Measurements from ENCODE around the gene XIRP1.

XIRP1 gene, protein sequence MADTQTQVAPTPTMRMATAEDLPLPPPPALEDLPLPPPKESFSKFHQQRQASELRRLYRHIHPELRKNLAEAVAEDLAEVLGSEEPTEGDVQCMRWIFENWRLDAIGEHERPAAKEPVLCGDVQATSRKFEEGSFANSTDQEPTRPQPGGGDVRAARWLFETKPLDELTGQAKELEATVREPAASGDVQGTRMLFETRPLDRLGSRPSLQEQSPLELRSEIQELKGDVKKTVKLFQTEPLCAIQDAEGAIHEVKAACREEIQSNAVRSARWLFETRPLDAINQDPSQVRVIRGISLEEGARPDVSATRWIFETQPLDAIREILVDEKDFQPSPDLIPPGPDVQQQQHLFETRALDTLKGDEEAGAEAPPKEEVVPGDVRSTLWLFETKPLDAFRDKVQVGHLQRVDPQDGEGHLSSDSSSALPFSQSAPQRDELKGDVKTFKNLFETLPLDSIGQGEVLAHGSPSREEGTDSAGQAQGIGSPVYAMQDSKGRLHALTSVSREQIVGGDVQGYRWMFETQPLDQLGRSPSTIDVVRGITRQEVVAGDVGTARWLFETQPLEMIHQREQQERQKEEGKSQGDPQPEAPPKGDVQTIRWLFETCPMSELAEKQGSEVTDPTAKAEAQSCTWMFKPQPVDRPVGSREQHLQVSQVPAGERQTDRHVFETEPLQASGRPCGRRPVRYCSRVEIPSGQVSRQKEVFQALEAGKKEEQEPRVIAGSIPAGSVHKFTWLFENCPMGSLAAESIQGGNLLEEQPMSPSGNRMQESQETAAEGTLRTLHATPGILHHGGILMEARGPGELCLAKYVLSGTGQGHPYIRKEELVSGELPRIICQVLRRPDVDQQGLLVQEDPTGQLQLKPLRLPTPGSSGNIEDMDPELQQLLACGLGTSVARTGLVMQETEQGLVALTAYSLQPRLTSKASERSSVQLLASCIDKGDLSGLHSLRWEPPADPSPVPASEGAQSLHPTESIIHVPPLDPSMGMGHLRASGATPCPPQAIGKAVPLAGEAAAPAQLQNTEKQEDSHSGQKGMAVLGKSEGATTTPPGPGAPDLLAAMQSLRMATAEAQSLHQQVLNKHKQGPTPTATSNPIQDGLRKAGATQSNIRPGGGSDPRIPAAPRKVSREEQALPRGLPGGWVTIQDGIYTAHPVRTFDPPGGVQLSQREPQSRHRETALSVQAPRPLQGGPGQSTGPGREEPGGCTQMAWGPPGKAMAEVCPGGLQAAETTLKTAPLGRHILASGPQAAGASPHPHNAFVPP (N-terminal part only)

DNA sequence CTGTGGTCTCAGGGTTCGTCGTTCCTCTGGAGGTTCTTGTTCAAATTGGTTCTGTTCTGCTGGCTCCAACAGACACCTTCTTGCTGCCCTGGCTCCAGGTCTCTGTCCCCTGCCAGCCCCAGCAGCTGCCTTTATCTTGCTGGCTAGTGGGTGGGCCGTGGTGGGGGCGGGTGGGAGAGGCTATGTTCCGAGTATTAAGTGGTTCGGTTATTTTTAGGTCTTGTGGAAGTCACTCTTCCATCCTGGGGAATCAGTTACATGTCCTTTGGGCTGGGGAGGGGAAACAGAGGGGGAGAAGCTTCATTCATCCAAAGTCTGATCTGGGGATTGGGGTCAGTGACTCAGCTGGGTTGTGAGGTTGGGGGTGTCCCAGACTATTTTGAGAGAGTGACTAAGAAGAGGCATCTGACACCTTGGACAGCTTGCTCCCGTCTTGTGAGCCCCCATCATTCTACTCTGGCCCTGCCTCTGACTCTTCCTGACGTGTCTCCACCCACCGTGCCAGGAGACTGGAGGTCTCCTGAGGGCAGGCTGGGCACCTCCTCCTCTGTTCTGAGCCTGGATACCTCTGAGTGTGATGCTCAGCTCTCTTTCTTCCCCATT is at the start of gene XIRP1:
Gene XIRP1 (minus strand): TSS at position 106 of the 603 bp plus-strand sequence. CDS start 3,150 bp downstream, outside the sequence.
- no peak within 1 kb of the TSS for H3K27ac ChIP-seq (ENCODE audit: low read depth, low read length)
- H3K4me3 ChIP-seq (ENCODE audit: low read length): no peak within 1 kb of the TSS
- H3K79me2 ChIP-seq (ENCODE audit: control insufficient read depth, low read length): no peaks in the 10 kb centered on the region
- H4K20me1 ChIP-seq (ENCODE audit: control insufficient read depth, insufficient read depth, low read depth, low read length): no peaks in the 10 kb centered on the region
- no peaks in the 10 kb centered on the region for H3K9me3 ChIP-seq (ENCODE audit: control insufficient read depth, insufficient read depth, low read length)
- peaks cover 3% of the 10 kb centered on the region for H3K4me1 ChIP-seq (ENCODE audit: control insufficient read depth, low read length)
- H3K9me2 ChIP-seq (replicated peaks; ENCODE audit: control insufficient read depth, low read length): no peaks in the 10 kb centered on the region
- peaks cover 10% of the 10 kb centered on the region; the same call in 1 of the 2 replicates for H3K27me3 ChIP-seq (ENCODE audit: control insufficient read depth, low read length)
- no peaks in the 10 kb centered on the region for H3F3A ChIP-seq (ENCODE audit: control insufficient read depth, insufficient read depth)
- no peaks in the 10 kb centered on the region for H3K36me3 ChIP-seq (ENCODE audit: control insufficient read depth, low read length)
- H3K4me2 ChIP-seq (ENCODE audit: low read length): no peak within 1 kb of the TSS
- TF ChIP-seq, protein P1, sequence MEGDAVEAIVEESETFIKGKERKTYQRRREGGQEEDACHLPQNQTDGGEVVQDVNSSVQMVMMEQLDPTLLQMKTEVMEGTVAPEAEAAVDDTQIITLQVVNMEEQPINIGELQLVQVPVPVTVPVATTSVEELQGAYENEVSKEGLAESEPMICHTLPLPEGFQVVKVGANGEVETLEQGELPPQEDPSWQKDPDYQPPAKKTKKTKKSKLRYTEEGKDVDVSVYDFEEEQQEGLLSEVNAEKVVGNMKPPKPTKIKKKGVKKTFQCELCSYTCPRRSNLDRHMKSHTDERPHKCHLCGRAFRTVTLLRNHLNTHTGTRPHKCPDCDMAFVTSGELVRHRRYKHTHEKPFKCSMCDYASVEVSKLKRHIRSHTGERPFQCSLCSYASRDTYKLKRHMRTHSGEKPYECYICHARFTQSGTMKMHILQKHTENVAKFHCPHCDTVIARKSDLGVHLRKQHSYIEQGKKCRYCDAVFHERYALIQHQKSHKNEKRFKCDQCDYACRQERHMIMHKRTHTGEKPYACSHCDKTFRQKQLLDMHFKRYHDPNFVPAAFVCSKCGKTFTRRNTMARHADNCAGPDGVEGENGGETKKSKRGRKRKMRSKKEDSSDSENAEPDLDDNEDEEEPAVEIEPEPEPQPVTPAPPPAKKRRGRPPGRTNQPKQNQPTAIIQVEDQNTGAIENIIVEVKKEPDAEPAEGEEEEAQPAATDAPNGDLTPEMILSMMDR (IDR thresholded peaks at IDR 0.05; ENCODE audit: low read depth, low read length, poor library complexity, severe bottlenecking): no peak
- no peak for TF ChIP-seq EZH2phosphoT487 (IDR thresholded peaks at IDR 0.05; ENCODE audit: borderline replicate concordance, low read length)

DNA sequence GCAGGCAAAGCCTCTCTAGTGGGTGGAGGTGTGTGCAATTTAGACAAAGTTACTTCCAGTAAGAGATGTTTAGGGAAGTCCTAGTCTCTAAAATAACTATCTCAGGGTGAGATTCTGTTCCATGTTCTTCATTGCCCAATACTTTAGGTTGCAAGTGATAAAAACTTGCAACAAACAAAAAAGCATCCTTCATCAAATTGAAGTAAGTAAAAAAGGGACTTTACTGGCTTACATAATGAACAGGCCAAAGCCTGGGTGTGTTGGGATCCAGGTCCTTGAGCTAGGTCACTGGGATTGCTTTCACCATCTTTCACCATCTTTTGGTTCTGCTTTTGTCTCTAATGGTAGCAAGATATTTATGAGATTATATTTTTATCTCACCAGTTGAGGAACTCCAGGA is 49.2 kb upstream of the XIRP1 start:
- Histone ChIP-seq H3K4me2 (ENCODE audit: low read length) (no peak overlapping the region), H3F3A (ENCODE audit: control insufficient read depth, insufficient read depth) (no peaks in the 10 kb centered on the region), H3K27ac (ENCODE audit: low read depth, low read length) (no peak overlapping the region), H3K9me3 (ENCODE audit: control insufficient read depth, insufficient read depth, low read length) (no peaks in the 10 kb centered on the region), H3K4me1 (ENCODE audit: control insufficient read depth, low read length) (no peaks in the 10 kb centered on the region), H3K27me3 (ENCODE audit: control insufficient read depth, low read length) (no peaks in the 10 kb centered on the region; the same call in 1 of the 2 replicates), H3K36me3 (ENCODE audit: control insufficient read depth, low read length) (no peaks in the 10 kb centered on the region), H4K20me1 (ENCODE audit: control insufficient read depth, insufficient read depth, low read depth, low read length) (no peaks in the 10 kb centered on the region), H3K79me2 (ENCODE audit: control insufficient read depth, low read length) (no peaks in the 10 kb centered on the region), H3K9me2 (replicated peaks; ENCODE audit: control insufficient read depth, low read length) (no peaks in the 10 kb centered on the region), H3K4me3 (ENCODE audit: low read length) (no peak overlapping the region)
- TF ChIP-seq, protein P1 (IDR thresholded peaks at IDR 0.05; ENCODE audit: low read depth, low read length, poor library complexity, severe bottlenecking): no peak
- TF ChIP-seq EZH2phosphoT487 (IDR thresholded peaks at IDR 0.05; ENCODE audit: borderline replicate concordance, low read length): no peak

- H4K20me1 ChIP-seq (ENCODE audit: control insufficient read depth, insufficient read depth, low read depth, low read length): no peaks in the 10 kb centered on the region
- no peak overlapping the region for H3K4me2 ChIP-seq (ENCODE audit: low read length)
- no peak overlapping the region for H3K27ac ChIP-seq (ENCODE audit: low read depth, low read length)
- no peaks in the 10 kb centered on the region for H3K9me3 ChIP-seq (ENCODE audit: control insufficient read depth, insufficient read depth, low read length)
- no peaks in the 10 kb centered on the region for H3K9me2 ChIP-seq (replicated peaks; ENCODE audit: control insufficient read depth, low read length)
- H3K36me3 ChIP-seq (ENCODE audit: control insufficient read depth, low read length): no peaks in the 10 kb centered on the region
- TF ChIP-seq, protein P1 (IDR thresholded peaks at IDR 0.05; ENCODE audit: low read depth, low read length, poor library complexity, severe bottlenecking): no peak
- no peak for TF ChIP-seq EZH2phosphoT487 (IDR thresholded peaks at IDR 0.05; ENCODE audit: borderline replicate concordance, low read length)
- no peaks in the 10 kb centered on the region for H3K79me2 ChIP-seq (ENCODE audit: control insufficient read depth, low read length)
- H3K4me1 ChIP-seq (ENCODE audit: control insufficient read depth, low read length): peaks cover 15% of the 10 kb centered on the region
- no peaks in the 10 kb centered on the region for H3F3A ChIP-seq (ENCODE audit: control insufficient read depth, insufficient read depth)
- H3K4me3 ChIP-seq (ENCODE audit: low read length): no peak overlapping the region
- no peaks in the 10 kb centered on the region; the same call in 1 of the 2 replicates for H3K27me3 ChIP-seq (ENCODE audit: control insufficient read depth, low read length)
Observed at GRCh38 chr3:39237027-39237426, 44.6 kb upstream of the XIRP1 start.

Data from DOHH2 (cell line).